ENCODE data around the gene RSBN1.
"Not testable (repeated sequence)": the region's sequence is repeated elsewhere in the genome, so short reads cannot be mapped to it uniquely, and the experiment has no call there.

Gene RSBN1

GRCh38 chr1:113811888-113812660, at the start of gene RSBN1:
RSBN1 (minus strand) TSS chr1:113812476; CDS start chr1:113812412, 64 bp downstream.
- DNase-seq (ENCODE audit: low read depth in 3 of 3): peak; percentile 96 to 98 (median 98)

- no peak for DNase-seq (ENCODE audit: low read depth in 3 of 3)
These were observed 49.4 kb upstream of the RSBN1 start for GRCh38 chr1:113861641-113862040.

GRCh38 chr1:113860891-113861290, 48.6 kb upstream of the RSBN1 start:
- no peak for DNase-seq (ENCODE audit: low read depth in 3 of 3)

- no peak for DNase-seq (ENCODE audit: low read depth in 3 of 3)
These were observed 47.4 kb upstream of the RSBN1 start for GRCh38 chr1:113859478-113860175.

GRCh38 chr1:113858982-113859381, 46.7 kb upstream of the RSBN1 start:
- DNase-seq (ENCODE audit: low read depth in 3 of 3): no peak

GRCh38 chr1:113858418-113858817, 46.1 kb upstream of the RSBN1 start:
- DNase-seq (ENCODE audit: low read depth in 3 of 3): no peak

- no peak for DNase-seq (ENCODE audit: low read depth in 3 of 3)
These were observed 45.5 kb upstream of the RSBN1 start for GRCh38 chr1:113857776-113858175.

GRCh38 chr1:113856401-113856790, 44.1 kb upstream of the RSBN1 start:
- no peak for DNase-seq (ENCODE audit: low read depth in 3 of 3)

- no peak for DNase-seq (ENCODE audit: low read depth in 3 of 3)
These were observed 43.5 kb upstream of the RSBN1 start for GRCh38 chr1:113855630-113856400.

GRCh38 chr1:113854234-113854633, 42.0 kb upstream of the RSBN1 start:
- no peak for DNase-seq (ENCODE audit: low read depth in 3 of 3)

- DNase-seq (ENCODE audit: low read depth in 3 of 3): not testable (repeated sequence)
These were observed 40.4 kb upstream of the RSBN1 start for GRCh38 chr1:113852694-113853093.

- DNase-seq (ENCODE audit: low read depth in 3 of 3): no peak
These were observed 38.0 kb upstream of the RSBN1 start for GRCh38 chr1:113850127-113850796.

GRCh38 chr1:113849072-113849471, 36.8 kb upstream of the RSBN1 start:
- DNase-seq (ENCODE audit: low read depth in 3 of 3): no peak

- DNase-seq (ENCODE audit: low read depth in 3 of 3): no peak
These were observed 34.2 kb upstream of the RSBN1 start for GRCh38 chr1:113846391-113847035.

GRCh38 chr1:113836534-113836933, 24.3 kb upstream of the RSBN1 start:
- no peak for DNase-seq (ENCODE audit: low read depth in 3 of 3)

GRCh38 chr1:113835686-113836290, 23.5 kb upstream of the RSBN1 start:
- DNase-seq (ENCODE audit: low read depth in 3 of 3): no peak

GRCh38 chr1:113834716-113835115, 22.4 kb upstream of the RSBN1 start:
- DNase-seq (ENCODE audit: low read depth in 3 of 3): no peak

GRCh38 chr1:113830039-113830438, 17.8 kb upstream of the RSBN1 start:
- DNase-seq (ENCODE audit: low read depth in 3 of 3): no peak

GRCh38 chr1:113821916-113822315, 9.6 kb upstream of the RSBN1 start:
- DNase-seq (ENCODE audit: low read depth in 3 of 3): no peak

- DNase-seq (ENCODE audit: low read depth in 3 of 3): no peak
These were observed 6.3 kb upstream of the RSBN1 start for GRCh38 chr1:113818578-113818977.

GRCh38 chr1:113813218-113813617, 942 bp upstream of the RSBN1 start:
- no peak for DNase-seq (ENCODE audit: low read depth in 3 of 3)

All from stimulated activated CD4-positive, alpha-beta T cell treated with anti-CD3 and anti-CD28 coated beads, TNF-alpha, amount 100 ng/mL, for 48 hours (primary cell).